DMS 273 (cell line): ENCODE measurements around the gene PARD6B.
"Not testable (repeated sequence)": the region's sequence is repeated elsewhere in the genome, so short reads cannot be mapped to it uniquely, and the experiment has no call there.

Experiments
- DNase-seq: peaks from one replicate; lab custom pipeline; 2025; ENCODE audit not compliant: unreplicated experiment; lab: John Stamatoyannopoulos, UW

Gene PARD6B

GRCh38 chr20:50798650-50799049, 67.3 kb downstream of the PARD6B start:
- no peak for DNase-seq

DNA sequence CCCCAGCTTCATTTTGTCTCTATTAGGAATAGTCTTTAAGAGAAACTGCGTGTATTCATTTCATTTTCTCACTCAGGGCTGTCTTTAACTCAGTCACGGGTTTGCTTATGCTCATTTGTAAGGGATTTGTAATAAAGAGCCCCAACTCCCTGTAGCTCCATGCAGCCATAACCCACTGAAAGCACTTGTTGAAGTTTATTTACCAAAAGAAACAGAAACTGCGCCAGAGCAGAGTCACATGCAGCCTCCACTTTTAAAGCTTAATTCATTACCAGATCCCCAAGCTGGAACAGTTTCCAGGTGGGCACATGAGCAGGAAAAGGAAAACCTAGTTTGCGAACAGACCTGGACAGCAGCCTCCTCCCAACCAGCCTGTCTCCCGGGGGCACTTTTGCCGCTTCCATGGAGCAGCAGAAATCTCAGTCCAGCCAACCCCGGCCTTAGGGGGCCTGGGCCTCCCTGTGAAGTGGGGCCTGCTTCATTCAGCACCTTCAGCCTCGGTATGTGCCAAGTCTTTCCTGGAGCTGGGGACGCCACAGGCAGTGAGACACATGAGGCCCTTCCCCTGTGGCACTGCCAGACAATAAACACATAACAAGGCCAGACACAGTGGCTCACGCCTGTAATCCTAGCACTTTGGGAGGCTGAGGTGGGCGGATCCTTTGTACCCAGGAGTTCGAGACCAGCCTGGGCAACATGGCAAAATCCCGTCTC, 68.0 kb downstream of the PARD6B start:
- DNase-seq = no peak

- DNase-seq = no peak
Measured at GRCh38 chr20:50799890-50800550, 68.6 kb downstream of the PARD6B start.

DNA sequence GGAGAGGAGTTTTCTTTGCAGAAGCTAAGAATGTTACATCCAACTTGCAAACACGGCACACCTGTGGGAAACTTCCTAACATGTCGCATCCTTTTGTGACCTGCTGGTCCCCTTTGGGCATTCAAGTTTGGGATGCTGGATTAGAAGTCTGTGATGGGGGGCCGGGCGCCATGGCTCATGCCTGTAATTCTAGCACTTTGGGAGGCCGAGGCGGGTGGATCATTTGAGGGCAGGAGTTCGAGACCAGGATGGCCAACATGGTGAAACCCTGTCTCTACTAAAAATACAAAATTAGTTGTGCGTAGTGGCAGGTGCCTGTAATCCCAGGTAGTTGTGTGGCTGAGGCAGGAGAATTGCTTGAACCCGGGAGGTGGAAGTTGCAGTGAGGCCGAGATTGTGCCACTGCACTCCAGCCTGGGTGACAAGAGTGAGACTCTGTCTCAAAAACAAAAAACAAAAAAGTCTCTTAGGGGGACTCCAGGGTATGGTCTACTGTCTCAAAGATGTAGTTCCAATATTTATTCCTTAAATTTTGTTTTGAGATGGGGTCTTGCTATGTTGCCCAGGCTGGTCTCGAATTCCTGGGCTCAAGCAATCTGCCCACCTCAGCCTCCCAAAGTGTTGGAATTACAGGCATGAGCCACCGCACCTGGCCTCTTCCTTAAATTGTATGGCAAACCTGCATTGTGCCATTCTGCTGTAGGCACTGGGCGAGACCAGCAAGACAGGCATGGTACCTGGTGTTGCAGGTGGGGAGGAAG, 69.8 kb downstream of the PARD6B start:
- DNase-seq = not testable (repeated sequence)

GRCh38 chr20:50801747-50802125, 70.4 kb downstream of the PARD6B start:
- DNase-seq = no peak

- DNase-seq = no peak
Measured at GRCh38 chr20:50802289-50802688, 70.9 kb downstream of the PARD6B start.

- no peak for DNase-seq
Measured at GRCh38 chr20:50804437-50805348, 73.3 kb downstream of the PARD6B start.

GRCh38 chr20:50805349-50805684, 73.9 kb downstream of the PARD6B start:
- no peak for DNase-seq

DNA sequence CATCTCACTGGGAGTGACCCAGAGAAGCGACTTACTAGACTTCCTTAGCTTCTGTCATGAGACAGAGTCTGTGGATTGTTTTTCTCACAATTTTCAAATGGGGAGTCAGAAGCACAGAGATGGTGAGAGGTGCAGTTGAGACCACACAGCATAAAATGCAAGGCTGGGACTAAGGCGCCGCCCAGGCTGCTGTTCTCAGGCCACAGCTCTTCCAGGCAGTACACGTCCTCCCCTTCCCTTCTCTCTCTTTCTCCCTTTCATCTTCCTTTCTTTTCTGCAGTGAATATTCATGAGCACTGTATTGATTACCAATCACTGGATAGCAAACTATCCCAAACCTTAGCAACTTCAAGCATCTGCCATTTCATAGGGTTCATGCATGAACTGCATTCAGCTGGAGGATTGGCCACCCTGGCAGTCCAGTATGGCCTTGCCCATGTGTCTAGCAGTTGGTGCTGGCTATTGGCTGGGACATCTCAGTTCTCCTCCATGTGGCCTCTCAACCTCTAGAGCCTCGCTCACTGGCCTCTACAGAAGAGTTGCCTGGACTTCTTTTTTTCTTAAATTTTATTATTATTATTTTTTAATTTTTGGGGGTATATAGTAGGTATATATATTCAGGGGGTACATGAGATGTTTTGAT, 74.9 kb downstream of the PARD6B start:
- DNase-seq = no peak
